Mononuclear cell (primary cell): ENCODE data around the gene EFCAB9. TPM values are rescaled to one million over a fixed set of nuclear protein-coding genes. Genes with fewer than 3 reads are reported as not detected.
"Not testable (repeated sequence)": the region's sequence is repeated elsewhere in the genome, so short reads cannot be mapped to it uniquely, and the experiment has no call there.

Source experiments
- H3K27me3 ChIP-seq: 2 replicates; pipeline ENCODE4 v1.6.0; 2011; ENCODE audit warnings: low read length, control low read depth; ENCODE audit not compliant: insufficient read depth
- H3K4me1 ChIP-seq: 2 replicates; pipeline ENCODE4 v1.5.1; 2011; ENCODE audit warnings: mild to moderate bottlenecking, low read length, control low read depth; ENCODE audit not compliant: insufficient read depth
- H3K4me3 ChIP-seq: 2 replicates; pipeline ENCODE4 v1.5.1; 2011; ENCODE audit warnings: mild to moderate bottlenecking, low read length, moderate library complexity
- H3K9me3 ChIP-seq: 2 replicates; pipeline ENCODE4 v1.5.1; 2011; ENCODE audit warnings: low read depth, mild to moderate bottlenecking, control low read depth, low read length
- total RNA-seq: library from RNA; depleted of rRNA; stranded (reverse); fragments of >200 nt; gene quantifications from one replicate; pipeline ENCODE4 v1.2.3, GENCODE V29; 2012

Gene EFCAB9
- total RNA-seq: not detected

DNA sequence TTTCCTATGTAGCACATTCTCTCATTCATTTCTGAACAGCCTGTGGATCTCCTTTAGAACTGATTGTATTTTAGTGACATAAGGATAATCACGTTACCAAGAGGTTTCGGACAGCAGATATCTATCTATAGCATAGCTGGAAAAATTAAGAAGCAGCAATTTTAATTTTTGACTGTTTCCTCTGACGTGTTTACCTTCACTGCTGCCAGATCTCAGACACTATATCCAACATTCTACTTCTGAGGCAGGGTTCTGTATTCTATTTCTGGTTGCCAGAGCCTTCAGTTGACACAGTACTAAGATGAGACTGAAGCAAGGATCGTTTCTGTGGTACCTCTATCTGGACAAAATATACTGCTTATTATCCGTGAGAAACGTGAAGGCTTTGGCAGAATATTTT lies at the start of gene EFCAB9:
EFCAB9 (plus strand) TSS at position 301 of the 400 bp plus-strand sequence; CDS start at position 302, 1 bp downstream.
- H3K4me1 ChIP-seq: peaks cover under 1% of the 10 kb centered on the region
- H3K9me3 ChIP-seq: no peaks in the 10 kb centered on the region
- no peaks in the 10 kb centered on the region for H3K27me3 ChIP-seq
- no peak within 1 kb of the TSS for H3K4me3 ChIP-seq

DNA sequence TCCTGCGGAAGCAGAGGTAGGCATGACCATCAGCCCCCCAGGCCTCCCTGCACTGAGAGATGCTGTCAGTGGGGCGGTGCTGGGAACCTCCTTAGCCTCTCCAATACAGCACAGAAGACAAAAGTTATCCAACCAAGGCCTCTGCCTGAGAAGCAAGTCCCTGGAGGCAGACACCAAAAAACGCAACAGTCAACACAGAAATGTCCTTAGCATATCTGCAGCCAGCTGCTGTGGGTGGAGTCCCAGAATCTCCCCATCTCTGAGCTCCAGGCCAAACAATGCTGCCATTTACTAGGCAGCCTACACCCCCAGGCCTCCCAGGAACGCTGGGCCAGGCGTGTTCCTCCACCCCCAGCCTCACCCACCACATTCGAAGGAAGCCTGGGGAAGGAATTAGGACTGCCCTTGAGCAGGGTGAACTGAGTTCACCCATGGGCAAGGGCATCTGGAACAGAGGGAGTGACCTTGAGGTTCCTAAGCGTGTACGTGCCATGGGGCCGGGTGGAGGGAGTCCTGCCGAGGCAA lies 49.6 kb upstream of the EFCAB9 start:
- Histone ChIP-seq H3K27me3 (no peaks in the 10 kb centered on the region), H3K4me1 (peaks cover 63% of the 10 kb centered on the region), H3K4me3 (no peak overlapping the region), H3K9me3 (no peaks in the 10 kb centered on the region)

DNA sequence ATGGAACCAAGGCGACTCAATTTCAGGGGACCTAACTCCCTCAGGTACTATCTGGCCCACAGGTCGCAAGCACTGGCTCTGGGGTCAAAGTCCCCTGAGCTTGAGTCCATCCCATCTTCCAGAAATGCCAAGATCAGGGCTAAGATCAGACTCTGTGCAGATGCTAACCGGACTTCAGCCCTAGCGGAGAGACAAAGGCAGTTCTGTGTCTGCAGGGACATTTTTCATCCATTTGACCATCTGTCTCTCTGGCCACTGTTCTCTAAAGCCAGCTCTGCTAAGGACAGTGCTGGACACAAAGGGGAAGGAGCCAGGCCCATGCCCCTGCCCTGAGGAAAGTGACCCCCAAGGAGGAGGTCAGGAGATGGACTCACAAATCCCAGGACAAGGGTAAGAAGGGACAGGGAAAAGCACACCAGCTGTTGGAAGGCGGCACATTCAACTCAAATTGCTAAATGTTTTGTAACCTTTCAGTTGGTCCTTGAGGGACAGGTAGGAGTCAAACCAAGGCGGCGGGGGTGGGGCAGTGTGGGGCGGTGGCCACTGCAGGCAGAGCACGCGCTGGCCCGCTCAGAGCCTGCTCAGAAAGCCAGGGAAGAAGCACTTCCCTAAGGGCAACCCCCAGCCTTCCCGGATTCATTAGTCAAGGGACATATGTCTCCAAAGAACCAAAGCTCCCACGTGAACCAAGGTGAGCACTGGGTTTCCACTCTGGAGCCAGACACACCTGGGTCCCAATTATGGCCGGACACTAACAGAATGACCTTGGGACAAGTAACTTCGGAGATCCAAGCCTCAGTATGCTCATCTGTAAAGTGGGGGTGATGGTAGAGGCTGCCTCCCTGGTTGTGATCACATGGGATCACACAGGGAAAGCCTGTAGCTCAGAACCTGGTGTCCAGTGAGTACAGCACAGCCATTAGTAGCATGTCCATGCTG lies 48.8 kb upstream of the EFCAB9 start:
- Histone ChIP-seq H3K27me3 (no peaks in the 10 kb centered on the region), H3K4me1 (peaks cover 65% of the 10 kb centered on the region), H3K9me3 (no peaks in the 10 kb centered on the region), H3K4me3 (no peak overlapping the region)

DNA sequence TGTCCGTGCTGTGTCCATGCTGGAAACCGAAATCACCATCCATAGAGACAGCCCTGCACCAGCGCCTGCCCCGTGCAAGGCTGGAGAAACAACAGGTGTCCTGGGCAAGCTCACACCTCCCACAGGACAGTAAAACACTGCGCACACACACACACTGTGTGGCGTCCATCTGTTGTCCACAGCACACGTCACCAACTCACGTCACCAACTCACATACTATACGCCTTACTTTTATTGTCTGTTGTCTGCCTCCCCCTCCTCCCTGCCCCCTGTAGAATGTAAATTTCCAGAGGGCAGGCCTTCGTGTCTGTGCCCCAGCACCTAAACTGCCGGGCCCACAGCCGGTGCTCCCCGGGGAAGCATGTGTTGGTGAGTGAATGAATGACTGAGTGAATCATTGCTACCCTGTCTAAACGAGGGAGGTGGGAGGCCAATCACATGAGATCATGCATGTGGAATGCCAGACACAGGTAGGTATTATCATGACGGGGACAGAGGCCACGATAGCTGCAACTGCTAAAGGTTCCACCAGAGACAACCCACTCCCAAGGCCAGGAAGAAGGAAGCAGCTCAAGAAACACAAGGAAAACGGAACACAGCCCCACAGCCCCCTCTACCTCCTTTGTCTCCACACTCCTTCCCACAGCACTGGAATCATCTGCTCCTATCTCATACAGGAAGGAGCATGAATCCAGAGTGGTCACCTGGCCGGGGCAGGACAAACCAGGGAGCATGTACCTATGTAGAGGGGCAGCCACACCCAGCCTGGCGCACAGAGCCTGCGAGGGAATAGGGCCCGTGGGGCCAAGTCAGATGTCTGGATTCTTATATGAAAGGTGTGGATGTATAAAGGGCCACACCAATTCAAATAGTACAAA lies 47.9 kb upstream of the EFCAB9 start:
- no peaks in the 10 kb centered on the region for H3K9me3 ChIP-seq
- H3K27me3 ChIP-seq: no peaks in the 10 kb centered on the region
- peaks cover 69% of the 10 kb centered on the region for H3K4me1 ChIP-seq
- no peak overlapping the region for H3K4me3 ChIP-seq

DNA sequence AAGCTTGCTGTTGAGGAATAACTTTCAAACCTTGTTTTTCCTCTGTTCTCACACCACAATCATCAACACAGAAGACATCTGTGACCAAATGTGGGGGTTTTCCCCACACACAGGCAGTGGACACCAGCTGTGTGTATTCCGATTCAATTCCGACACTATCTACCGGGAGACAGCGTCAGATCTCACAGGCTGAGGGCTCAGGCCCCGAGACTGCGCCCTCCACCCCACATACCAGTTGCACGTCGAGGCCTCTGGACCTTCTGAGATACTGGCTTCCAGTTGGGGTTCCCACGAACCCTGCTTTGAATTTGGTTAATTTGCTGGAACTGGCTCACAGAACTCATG lies 47.3 kb upstream of the EFCAB9 start:
- H3K4me1 ChIP-seq: peaks cover 73% of the 10 kb centered on the region
- no peaks in the 10 kb centered on the region for H3K9me3 ChIP-seq
- no peaks in the 10 kb centered on the region for H3K27me3 ChIP-seq
- H3K4me3 ChIP-seq: no peak overlapping the region

DNA sequence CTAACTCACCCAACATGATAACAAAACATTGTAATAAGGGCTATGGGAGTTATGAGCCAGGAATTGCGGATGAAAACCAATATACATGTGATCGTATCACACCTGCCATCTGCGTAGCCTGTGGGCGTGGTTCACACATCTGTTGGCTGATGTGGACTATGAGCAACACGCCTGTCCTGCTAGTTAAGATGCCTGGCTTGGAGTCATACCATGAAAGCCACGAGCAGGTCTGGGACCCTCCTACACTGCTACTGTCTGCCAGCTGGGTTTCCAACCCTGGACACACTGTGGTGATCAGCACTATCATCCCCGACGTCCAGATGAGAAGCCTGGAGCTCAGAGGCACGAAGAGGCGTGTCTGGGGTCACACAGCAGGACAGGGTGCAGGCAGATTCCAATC lies 46.1 kb upstream of the EFCAB9 start:
- Histone ChIP-seq H3K4me1 (peaks cover 81% of the 10 kb centered on the region), H3K9me3 (no peaks in the 10 kb centered on the region), H3K4me3 (no peak overlapping the region), H3K27me3 (no peaks in the 10 kb centered on the region)

DNA sequence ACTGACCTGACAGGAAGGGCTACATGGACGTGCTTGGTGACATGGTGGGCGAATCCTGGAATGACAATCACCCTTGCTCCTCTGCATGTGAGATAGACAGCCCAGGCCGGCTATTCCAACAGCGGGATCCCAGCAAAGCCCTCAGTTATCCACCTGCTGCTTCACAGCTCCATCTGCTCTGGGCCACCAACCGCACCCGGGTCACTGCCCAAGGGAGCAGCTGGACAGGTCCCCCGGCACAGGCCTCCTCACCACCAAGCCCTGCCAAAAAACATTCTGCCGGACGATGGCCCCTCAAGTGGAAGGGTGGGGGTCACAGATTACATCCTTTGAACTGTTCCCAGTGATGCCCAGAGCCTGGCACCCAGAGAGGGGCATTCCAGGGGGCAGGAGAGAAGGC lies 45.6 kb upstream of the EFCAB9 start:
- no peaks in the 10 kb centered on the region for H3K9me3 ChIP-seq
- H3K4me3 ChIP-seq: no peak overlapping the region
- peaks cover 81% of the 10 kb centered on the region for H3K4me1 ChIP-seq
- H3K27me3 ChIP-seq: no peaks in the 10 kb centered on the region

DNA sequence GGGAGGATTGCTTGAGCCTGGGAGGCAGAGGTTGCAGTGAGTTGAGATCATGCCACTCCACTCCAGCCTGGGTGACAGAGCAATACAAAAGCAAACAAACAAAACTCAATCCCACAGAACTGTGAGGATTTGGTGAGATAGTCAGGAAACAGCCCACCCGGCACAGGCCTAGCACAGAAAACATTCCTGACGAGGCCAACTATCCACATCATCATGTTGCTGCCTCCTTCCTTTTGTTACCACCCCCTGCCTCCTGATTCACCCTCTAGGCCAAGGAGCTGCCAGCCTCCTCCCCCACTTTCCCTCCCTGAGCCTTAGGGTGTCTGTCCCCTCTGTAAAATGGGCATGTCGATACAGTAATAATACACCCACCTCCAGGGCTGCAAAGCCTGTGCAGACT lies 44.9 kb upstream of the EFCAB9 start:
- H3K27me3 ChIP-seq: no peaks in the 10 kb centered on the region
- peaks cover 81% of the 10 kb centered on the region for H3K4me1 ChIP-seq
- H3K9me3 ChIP-seq: no peaks in the 10 kb centered on the region
- no peak overlapping the region for H3K4me3 ChIP-seq

DNA sequence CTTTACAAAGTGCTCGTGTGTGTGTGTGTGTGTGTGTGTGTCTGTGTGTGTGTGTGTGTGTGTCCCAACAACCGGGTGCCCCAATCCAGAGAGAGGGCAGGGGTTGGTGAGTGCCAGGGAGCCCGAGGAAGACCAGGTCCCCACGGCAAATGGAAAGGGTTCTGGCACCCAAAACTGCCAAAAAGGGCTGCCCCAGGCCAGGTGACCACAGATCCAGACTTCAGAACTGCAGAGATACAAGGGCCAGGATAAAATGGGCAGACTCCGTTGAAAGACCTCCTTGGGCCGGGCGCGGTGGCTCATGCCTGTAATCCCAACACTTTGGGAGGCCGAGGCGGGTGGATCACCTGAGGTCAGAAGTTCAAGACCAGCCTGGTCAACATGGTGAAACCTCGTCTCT lies 44.5 kb upstream of the EFCAB9 start:
- H3K27me3 ChIP-seq, H3K4me3 ChIP-seq, H3K9me3 ChIP-seq: not testable (repeated sequence)
- peaks cover 81% of the 10 kb centered on the region for H3K4me1 ChIP-seq

DNA sequence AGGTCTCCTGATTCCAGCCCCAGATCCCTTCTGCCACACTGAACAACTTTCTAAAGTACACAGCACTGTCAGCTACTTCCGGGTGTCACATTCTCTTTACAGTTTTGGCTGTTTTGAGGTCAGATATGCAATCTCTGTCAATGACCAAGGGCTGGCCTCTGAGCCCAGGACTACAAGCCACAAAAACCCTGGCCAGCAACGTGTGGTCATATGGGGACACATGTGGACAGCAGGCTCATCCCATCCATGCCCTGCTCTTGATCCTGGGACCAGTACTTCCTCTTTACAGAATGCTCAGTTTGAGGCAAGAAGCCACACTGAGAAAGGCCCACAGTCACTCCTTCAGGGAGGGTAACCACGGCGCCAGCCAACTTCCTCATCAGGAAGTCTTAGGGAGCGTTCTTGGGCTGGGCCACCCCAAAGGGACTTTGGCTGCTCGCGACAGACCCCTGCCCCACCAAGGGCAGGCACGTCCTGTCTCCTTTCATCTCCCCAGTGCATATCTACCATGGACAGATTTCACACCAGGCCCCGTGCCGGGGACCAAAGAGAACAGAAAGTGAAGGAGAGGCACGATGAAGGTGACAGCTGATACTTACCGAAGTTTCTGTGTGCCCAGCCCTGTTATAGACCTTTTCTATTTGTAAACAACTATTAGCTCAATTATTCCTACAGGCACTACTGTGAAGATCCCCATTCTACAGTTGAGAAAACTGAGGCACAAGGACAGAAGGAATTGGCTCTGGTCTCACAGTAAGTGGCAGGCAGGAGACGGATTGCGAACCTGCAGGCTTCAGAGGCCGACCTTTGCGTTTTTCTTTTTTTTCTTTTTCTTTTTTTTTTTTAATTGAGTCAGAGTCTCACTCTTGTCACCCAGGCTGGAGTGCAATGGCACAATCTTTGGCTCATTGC lies 43.2 kb upstream of the EFCAB9 start:
- no peak overlapping the region for H3K4me3 ChIP-seq
- no peaks in the 10 kb centered on the region for H3K9me3 ChIP-seq
- no peaks in the 10 kb centered on the region for H3K27me3 ChIP-seq
- H3K4me1 ChIP-seq: peaks cover 77% of the 10 kb centered on the region

DNA sequence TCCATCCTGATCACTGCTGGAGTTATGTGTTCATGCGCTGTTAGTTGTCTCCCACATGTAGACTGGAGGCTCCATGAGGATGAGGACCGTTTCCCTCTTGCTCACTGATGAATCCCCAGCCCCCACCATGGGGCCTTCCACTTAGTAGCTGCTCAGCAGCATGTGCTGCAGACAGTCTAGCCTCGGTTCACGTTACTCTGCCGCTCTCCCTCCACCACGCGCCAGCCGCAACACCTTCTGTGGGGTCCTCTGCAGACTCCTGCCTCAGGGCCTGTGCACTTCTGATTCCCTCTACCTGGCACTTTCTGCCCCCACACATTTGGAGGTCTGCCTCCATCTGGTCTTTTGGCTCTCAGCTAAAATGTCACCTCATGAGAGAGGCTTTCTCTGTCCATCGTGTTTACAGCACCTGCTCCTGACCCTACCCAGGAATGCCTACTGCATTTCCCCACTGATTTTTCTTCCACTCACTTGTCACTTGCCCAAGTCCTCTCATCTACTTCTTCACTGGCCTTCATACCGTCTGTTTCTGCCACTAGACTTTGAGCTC lies 42.2 kb upstream of the EFCAB9 start:
- Histone ChIP-seq H3K27me3 (no peaks in the 10 kb centered on the region), H3K4me1 (peaks cover 85% of the 10 kb centered on the region), H3K4me3 (no peak overlapping the region), H3K9me3 (no peaks in the 10 kb centered on the region)

DNA sequence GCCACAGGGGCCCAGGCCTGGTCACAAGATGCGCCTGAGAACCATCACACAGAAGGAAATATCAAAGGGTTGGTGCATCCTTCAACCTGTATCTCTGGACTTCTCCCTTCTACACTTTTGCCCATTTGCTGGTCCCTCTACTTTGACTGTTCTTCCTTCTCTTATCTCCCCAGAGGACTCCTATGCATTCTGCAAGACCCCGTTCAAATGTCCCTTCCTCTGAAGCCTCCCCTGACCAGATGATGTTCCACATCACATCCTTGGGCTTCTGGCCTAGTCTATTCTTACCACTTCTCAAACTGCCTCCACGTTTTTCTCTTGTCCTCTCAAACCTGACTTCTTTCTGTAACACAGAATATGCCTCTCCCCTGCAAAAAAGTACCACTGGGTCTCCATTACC lies 40.3 kb upstream of the EFCAB9 start:
- H3K4me3 ChIP-seq: no peak overlapping the region
- H3K9me3 ChIP-seq: no peaks in the 10 kb centered on the region
- H3K27me3 ChIP-seq: no peaks in the 10 kb centered on the region
- peaks cover 76% of the 10 kb centered on the region for H3K4me1 ChIP-seq

DNA sequence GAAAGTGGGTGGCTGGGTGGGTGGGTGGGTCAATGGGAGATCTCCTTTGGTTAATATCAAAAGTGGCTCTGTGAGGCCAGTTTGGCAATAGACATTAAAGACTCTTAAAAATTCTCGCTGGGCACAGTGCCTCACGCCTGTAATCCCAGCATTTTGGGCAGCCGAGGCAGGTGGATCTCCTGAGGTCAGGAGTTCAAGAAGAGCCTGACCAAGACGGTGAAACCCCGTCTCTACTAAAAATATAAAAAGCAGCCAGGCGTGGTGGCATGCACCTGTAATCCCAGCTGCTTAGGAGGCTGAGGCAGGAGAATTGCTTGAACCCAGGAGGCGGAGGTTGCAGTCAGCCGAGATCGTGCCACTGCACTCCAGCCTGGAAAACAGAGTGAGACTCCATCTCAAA lies 38.9 kb upstream of the EFCAB9 start:
- not testable (repeated sequence) for H3K27me3 ChIP-seq, H3K4me3 ChIP-seq, H3K9me3 ChIP-seq
- peaks cover 71% of the 10 kb centered on the region for H3K4me1 ChIP-seq

DNA sequence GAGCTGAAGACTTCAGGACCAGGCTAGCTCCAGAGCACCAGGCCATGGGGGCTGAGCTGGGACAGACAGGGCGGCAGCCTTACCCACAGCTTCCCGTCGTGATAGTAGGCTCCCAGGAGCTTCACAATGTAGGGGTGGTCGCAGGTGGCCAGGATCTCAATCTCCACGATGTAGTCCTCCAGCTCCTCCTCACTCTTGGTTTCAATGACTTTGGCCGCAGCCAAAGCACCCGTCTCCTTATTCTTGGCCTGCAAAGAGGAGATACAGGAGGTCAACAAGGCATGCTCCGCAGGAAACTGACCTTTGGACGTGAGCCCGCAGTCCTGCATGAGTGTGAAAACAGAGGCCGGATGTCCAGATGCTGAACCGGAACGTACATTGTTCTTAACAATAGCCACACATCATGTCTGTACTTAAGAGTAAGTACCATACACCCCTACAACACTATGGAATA lies 37.4 kb upstream of the EFCAB9 start:
- Histone ChIP-seq H3K27me3 (no peaks in the 10 kb centered on the region), H3K9me3 (no peaks in the 10 kb centered on the region), H3K4me1 (peaks cover 70% of the 10 kb centered on the region), H3K4me3 (no peak overlapping the region)
